NCI-H460 (cell line): Measurements from ENCODE around the gene SGF29. TPM values are rescaled to one million over a fixed set of nuclear protein-coding genes. Genes with fewer than 3 reads are reported as not detected.
"Not testable (repeated sequence)": the region's sequence is repeated elsewhere in the genome, so short reads cannot be mapped to it uniquely, and the experiment has no call there.

Experiments used
- DNase-seq: peaks from one replicate; pipeline ENCODE4 v3.0.0-alpha.2; 2016; ENCODE audit warnings: low read depth; ENCODE audit errors: extremely low read depth
- total RNA-seq: library from RNA; depleted of rRNA; stranded (reverse); fragments of >200 nt; shearing (Covaris generic); gene quantifications from 2 replicates; pipeline ENCODE4 v1.2.3, GENCODE V29; 2014

Gene SGF29
- total RNA-seq, 1 experiment from 2014 or later: 23.8 TPM

DNA sequence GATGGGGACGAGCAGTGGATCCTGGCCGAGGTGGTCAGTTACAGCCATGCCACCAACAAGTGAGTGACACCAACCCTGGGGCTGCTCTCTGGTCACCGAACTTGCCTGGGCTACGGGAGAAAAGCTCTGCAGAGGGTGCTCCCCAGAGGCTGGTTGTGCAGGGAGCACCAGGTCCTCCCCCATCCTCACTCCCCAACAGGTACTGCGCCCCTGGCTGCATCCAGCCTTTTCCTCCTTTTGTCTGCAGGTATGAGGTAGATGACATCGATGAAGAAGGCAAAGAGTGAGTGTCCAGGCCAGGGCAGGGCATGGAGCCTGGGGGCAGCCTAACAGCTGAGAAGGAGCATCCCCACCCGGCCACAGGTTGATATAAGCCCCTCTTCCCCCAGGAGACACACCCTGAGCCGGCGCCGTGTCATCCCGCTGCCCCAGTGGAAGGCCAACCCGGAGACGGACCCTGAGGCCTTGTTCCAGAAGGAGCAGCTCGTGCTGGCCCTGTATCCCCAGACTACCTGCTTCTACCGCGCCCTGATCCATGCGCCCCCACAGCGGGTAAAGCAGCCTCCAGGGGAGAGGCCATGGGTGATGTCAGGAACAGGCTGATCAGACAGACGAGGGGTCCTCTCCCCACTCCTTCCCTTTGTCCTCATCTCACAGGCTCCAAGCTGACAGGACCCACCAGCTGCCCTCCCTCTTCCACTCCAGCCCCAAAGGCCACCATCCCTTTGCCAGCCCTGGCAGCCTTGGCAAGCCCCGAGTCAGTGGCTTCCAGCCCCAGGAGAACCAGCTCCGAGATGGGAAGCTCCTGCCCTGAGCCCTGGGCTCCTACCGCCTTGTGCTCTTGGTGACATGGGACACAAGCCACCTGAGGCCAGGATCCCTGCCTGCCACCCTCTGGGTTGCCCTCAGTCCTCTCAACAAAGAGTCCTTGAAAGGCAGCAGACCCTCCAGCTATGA, 36.9 kb downstream of the SGF29 start:
- no peak for DNase-seq

DNA sequence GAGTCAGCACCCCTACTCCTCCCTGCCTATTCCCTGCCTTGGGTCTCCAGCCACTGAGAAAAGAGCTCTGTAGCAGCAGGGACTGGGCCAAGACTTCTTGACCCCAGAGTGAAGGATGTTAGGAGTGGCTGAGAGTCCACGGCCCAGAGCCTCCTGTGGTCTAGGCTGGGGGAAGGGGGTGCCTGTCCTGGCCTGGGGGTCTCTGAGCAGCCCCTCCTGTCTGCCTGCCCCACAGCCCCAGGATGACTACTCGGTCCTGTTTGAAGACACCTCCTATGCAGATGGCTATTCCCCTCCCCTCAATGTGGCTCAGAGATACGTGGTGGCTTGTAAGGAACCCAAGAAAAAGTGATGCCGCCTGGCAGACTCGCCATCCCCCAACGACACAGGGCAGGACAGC, 37.6 kb downstream of the SGF29 start:
- DNase-seq: no peak

DNA sequence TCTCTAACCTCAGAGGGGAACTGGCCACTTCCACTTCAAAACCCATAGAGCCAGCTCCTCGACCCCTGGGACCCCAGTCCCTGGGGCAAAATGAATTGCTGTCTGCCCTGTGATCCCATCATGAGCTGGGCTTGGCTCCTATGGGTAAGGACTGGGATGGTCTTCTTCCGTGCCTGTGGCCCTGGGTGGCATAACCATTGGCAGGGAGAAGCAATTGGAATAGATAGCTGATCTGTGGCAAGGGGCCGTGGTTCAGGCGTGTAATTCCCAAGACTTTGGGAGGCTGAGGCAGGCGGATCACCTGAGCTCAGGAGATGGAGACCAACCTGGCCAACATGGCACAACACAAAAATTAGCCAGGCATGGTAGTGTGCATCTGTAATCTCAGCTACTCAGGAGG, 38.8 kb downstream of the SGF29 start:
- no peak for DNase-seq

DNA sequence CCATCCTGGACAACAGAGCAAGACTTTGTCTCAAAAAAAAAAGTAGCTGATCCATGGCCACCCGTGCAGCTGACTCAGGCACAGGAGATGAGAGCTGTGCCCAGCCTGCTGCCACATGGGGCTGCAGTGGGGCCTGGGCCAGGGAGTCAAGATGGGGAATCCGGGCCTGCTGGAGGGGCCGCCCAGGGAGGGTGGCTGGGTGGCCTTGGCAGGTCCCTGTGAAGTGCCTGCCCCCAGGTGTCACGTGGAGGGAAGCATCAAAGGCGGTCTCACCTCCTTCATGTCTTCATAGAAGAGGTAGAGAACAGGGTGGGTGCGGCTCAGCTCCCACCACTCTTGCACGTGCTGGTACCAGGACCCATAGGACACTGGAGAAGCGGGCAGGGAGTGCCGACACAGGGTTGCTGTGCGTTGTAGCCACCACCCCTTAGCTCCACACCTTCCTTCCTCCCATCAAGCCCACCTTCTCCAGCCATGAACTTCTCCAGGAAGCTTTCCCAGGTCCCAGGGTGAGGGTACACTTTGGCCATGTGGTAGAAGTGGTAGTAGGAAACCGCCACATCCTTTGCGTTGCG, 39.3 kb downstream of the SGF29 start:
- no peak for DNase-seq

DNA sequence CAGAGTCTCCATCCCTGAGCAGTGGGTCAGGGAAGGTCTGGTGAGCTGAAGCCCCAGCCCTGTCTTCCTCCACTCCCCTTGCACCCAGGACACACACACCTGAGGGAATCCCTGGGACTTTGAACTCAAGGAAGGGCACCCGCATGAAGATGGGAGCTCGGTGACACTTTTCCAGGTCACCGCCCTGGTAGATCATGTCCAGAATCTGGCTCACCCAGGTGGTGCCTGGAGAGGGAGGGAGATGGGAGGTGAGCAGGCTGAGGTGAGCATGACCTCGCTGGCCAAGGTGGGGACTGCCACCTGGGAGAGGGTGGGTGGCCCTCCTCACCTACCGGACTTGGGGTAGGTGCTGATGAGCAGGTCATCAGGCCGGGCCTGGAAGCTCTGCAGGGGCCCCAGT, 41.7 kb downstream of the SGF29 start:
- not testable (repeated sequence) for DNase-seq

DNA sequence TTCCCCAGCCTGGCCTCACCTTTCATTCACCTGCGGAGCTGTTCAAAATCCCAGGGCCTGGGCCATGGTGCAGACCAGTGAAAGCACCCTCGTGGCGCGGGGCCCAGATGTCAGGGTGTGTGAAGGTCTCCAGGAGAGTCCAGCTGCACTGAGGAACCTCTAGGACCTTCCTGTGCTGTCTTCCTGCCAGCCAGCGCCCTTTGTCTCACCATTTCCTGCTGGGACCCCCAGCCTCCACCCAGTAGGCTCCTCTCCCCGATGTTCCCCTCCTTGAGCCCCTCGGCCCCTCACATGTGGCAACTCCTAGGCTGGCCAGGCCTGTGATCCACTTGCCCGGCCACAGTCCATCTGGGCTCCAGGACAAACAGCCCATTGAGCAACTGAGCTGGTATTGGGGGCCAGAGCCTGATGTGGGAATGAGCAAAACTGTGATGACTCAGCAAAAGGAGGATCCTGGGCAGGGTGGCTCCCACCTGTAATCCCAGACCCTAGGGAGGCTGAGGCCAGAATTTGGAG, 42.5 kb downstream of the SGF29 start:
- DNase-seq: no peak

DNA sequence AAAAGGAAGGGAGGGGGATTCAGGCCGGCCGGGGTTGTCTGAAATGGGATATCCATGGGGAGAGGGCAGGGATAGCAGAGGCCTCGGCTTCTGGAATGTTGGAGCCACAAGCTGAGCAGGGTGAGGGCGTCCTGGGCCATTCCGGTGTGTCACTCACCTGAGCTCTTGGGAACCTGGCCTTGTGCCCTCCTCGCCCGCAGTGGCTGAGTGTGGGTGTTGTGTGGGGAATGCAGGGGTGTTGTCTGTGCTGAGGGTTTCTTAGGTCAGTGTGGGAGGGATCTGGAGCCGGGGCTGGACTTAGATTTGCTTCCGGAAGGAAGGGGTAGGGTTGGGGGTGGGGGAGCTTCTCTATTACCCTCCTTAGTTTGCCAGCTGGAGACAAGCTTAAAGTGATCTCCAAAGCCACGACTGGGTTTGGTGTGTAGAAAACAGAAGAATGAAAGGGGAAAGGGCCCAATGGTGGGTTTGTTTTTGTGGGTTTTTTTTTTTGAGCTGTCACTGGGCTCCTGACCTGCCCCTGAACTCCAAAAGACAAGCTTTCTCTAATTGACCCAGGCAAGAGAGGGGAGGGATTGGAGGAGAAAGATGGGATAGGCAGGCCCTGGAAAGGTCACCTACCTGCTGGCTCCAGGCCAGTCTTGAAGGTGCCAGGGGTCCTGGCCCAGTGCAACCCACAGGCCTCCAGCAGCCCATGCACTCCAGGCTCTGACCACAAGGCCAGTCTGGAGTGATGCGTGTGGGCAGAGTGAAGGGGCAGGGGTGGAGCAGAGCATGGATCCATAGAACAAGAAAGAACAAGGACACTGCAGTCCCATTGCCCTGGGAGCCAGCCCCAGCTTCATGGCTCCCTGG, 43.3 kb downstream of the SGF29 start, which contains the start of gene SULT1A2:
TSS of gene SULT1A2 (minus strand) at position 211 of the 852 bp plus-strand sequence. CDS start 1,120 bp downstream, outside the sequence.
- no peak for DNase-seq

DNA sequence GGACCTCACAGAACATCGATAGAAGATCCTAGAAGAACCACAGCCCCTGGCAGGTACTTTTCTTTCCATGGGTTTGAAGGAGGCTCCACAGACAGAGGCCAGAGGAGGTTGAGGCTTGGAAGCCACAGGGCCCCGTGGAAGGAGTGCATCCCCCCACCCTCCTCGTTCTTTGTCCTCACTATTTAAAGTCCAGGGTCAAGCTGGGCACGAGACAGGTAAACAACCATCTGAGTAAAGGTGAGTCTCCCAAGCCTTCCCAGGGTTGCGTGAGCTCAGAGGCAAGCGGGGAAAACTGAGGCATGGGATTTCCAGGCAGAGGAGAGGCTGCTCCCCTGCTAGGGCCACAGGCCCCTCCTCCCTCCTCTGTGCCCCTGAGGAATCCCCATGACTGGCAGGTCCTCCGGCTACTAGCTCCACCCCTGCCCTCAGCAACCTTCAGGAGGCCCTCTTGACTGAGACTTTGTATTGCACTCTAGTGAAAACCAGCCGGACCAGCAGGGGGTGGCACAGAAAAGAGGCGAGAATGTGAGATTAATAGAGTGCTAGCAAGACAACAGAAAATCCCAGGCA, 44.1 kb downstream of the SGF29 start:
- no peak for DNase-seq

DNA sequence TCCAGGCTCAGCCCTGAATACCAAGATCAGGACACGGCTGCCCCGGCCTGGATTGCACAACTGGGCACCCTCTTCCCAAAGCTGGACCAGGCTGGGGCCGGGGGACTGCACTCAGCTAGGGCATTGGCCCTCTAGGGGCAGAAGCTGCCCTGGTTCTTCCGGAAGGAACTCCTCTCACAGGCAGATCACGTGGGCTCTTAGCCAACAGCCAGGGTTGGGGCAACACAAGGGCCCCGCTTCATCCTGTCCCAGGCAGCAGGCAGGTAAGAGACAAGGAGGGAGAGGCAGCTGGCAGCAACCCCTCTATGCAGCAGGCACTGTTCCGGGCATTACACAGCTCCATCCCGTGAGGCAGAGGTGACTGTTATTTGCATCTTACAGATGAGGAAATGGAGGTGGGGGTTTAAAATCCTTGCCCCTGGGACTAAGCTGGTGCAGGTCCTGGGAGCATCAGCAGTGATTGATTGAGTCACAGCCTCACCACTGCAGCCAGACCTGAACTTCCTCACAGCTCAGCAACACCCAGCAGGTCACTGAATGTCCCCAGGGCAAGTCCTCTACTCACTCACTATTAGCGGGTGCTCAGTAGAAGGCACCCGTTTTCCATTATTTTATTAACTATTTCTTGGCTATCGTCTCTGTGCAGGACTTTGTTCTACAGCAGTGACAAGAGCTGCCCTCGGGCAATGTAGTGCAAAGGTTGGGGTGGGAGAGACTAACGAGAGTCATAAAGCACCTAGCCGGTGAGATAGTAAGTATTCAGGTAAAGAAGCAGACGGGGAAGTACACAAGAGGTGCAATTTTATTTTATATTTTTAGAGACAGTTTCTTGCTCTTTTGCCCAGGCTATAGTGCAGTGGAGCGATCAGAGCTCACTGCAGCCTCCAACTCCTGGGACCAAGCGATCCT, 45.9 kb downstream of the SGF29 start:
- not testable (repeated sequence) for DNase-seq

DNA sequence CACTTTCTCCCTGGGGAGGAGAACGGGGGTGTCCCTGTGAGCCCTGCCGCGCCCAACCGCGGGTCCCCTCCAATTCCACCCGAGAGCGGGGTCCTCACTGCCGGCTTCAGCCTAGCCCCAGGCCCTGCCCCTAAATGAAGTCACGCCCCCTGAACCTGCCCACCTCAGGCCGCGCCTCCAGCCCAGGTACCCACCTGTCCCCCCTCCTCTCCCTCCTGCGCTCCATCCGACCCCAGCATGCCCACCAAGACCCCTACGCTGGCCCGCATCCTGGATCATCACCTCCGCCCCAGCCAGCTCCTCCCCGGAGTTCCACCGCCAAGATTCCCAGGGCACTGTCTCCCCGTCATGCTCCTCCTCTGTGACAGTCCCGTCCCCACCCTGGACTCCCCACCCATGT, 47.2 kb downstream of the SGF29 start:
- DNase-seq: not testable (repeated sequence)

DNA sequence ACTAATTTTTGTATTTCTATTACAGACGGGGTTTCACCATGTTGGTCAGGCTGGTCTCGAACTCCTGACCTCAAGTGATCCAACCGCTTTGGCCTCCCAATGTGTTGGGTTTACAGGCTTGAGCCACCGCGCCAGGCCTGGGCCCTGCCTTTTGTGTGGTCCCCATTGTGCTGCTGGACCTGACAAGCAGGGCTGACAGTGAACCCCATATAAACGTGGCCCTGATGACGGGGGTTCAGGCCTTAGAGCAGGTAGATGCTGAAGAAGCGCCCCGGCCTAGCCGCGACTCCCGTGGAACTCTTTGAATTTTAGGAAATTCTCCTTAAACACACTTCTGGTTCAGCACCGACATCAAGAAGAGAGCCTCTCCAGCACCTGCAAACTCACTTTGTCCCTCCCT, 47.9 kb downstream of the SGF29 start:
- not testable (repeated sequence) for DNase-seq

DNA sequence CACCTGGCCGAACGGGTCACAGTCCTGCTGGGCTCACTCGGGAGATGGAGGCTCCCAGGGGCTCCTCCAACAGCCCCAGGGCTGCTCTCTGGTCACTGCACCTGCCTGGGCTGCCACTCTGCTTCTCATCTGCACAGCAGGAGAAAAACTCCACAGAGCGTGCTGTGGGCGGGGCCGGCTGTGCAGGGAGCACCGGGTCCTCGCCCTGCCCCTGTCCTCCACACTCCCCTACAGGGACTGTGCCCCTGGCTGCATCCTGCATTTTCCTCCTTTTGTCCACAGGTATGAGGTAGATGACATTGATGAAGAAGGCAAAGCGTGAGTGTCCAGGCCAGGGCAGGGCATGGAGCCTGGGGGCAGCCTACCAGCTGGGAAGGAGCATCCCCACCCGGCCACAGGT, 48.3 kb downstream of the SGF29 start:
- DNase-seq: not testable (repeated sequence)

DNA sequence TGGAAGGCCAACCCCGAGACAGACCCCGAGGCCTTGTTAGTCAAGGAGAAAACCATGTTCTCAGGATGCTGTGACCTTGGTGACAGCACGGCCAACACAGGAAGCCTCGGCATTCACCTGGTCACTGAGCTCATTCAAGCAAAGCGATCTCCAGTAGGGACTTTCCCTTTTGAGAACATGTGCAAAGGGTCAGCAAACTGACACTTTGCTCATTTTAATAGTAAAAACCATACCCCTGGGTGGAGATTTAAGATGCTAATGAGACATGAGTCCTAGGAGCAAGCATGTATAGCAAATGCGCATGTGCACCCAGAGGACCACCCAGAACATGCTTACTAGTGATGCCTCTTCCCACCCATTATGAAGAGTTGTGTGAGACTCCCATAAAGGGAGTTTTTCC, 48.8 kb downstream of the SGF29 start:
- no peak for DNase-seq

DNA sequence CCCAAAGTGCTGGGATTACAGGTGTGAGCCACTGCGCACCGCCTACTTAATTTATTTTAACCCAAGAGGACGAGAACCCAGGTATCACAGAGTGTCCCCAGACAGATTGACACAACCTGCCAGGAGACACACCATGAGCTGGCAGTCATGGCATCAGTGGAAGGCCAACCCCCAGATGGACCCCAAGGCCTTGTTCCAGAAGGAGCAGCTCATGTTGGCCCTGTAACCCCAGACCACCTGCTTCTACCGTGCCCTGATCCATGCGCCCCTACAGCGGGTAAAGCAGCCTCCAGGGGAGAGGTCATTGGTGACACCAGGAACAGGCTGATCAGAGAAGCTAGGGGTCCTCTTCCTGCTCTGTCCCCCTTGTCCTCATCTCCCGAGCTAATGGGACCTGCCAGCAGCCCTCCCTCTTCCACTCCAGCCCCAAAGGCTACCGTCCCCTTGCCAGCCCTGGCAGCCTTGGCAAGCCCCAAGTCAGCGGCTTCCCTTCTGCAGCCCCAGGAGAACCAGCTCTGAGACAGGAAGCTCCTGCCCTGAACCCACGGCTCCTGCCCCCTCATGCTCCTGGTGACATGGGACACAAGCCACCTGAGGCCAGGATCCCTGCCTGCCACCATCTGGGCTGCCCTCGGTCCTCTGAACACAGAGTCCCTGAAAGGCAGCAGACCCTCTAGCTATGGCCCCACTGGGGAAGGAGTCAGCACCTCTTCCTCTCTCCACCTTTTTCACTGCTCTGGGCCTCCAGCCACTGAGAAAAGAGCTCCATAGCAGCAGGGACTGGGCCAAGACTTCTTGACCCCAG, 49.9 kb downstream of the SGF29 start:
- no peak for DNase-seq

DNA sequence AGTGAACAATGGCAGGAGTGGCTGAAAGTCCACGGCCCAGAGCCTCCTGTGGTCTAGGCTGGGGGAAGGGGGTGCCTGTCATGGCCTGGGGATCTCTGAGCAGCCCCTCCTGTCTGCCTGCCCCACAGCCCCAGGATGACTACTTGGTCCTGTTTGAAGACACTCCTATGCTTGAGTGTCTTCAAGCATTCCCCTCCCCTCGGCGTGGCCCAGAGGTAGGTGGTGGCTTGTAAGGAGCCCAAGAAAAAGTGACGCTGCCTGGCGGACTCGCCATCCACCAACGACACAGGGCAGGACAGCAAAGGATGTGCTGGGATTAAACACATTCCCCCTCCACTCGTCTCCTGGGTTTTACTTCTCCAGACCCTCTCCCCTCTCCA, 50.5 kb downstream of the SGF29 start:
- DNase-seq: no peak

DNA sequence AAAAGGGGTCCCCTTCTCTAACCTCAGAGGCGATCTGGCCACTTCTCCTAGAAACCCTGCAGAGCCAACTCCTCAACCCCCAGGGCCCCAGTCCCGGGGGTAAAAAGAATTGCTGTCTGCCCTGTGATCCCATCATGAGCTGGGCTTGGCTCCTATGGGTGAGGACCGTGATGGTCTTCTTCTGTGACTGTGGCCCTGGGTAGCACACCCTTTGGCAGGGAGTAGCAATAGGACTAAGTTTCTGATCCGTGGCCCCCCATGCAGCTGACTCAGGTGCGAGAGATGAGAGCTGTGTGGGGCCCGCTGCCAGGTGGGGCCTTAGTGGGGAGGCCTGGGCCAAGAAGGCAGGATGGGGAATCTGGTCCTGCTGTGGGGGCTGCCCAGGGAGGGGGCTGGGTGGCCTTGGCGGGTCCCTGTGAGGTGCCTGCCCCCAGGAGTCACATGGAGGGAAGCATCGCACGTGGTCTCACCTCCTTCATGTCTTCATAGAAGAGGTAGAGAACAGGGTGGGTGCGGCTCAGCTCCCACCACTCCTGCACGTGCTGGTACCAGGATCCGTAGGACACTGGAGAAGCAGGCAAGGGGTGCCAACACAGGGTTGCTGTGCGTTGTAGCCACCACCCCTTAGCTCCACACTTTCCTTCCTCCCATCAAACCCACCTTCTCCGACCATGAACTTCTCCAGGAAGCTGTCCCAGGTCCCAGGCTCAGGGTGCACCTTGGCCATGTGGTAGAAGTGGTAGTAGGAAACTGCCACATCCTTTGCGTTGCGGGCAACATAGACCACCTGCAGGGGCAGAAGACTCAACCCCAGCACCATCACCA, 52.8 kb downstream of the SGF29 start:
- no peak for DNase-seq

DNA sequence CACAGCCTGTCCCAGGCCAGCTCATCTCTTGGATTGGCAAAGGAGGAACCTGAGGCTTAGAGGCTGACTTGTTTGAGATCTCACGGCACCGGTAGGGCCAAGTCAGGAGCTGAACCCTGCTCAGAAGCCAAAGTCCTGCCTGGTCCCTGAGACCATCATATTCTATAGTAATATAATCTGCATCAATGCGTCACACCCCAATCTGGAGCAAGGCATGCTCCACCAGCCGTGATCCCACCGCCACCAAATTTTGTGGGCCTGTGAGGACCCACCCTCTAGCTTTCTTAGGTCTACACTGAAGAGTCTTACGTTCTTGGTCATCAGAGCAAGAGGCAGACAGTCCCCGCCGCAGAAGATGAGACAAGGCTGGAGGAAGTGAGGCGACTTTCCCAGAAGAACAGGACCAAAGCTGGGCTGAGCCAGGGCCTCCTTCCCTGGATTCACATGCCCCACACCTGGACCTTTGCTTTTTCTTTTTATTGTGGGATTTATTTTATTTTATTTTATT, 53.5 kb downstream of the SGF29 start:
- DNase-seq: no peak
